Stimulated activated CD8-positive, alpha-beta memory T cell treated with anti-CD3 and anti-CD28 coated beads, Interleukin-7, amount 100 ng/mL, for 24 hours (primary cell): Measurements from ENCODE around the gene XPNPEP1.
A peak's percentile ranks its signal among the peaks of the same experiment; 100 is the strongest.

Experiments used
- DNase-seq: peaks from one replicate; pipeline ENCODE4 v3.0.0-alpha.2; 2020; ENCODE audit warnings: low read depth

The XPNPEP1 gene

GRCh38 chr10:109863775-109864174, 59.5 kb downstream of the XPNPEP1 start:
- DNase-seq: no peak

- DNase-seq: no peak
Measured at GRCh38 chr10:109862738-109863137, 60.6 kb downstream of the XPNPEP1 start.

DNA sequence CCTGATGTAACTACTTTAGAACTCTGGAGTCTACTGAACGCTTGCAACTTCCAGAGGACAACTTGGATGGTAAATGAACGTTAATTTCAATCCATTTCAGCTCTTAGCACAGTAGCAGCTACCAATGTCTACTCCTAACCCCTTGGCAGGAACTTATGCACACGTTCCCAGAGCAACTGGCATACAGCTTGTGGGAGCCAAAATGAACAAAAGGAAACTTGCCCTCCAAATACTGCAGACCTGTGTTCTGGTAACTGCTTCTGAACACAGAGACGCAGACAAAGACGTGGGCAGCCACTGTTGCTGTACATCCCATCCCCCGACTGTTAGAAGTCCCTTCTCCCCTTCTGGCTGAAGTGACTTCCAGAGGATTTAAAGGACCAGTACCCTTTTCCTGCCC, 61.3 kb downstream of the XPNPEP1 start:
- DNase-seq: no peak

GRCh38 chr10:109861081-109861480, 62.2 kb downstream of the XPNPEP1 start:
- DNase-seq: no peak

DNA sequence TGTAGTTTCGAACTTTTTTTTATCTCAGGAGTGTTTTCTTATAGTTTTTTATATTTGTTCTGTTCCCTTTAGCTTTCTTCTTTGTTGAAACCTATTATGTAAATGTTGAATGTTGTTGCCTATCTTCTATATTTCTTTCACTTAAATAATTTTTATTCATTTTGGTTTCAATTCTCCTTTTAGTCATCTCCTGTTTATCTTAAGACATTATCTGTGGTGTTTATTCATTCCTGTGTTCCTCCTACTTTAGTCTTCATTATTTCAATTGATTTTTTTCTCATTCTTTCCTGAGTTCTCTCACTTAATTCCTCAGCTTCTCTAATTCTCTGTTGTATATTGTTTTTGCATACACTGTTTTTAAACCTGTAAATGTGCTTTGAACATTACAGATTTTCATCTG, 64.1 kb downstream of the XPNPEP1 start:
- no peak for DNase-seq

DNA sequence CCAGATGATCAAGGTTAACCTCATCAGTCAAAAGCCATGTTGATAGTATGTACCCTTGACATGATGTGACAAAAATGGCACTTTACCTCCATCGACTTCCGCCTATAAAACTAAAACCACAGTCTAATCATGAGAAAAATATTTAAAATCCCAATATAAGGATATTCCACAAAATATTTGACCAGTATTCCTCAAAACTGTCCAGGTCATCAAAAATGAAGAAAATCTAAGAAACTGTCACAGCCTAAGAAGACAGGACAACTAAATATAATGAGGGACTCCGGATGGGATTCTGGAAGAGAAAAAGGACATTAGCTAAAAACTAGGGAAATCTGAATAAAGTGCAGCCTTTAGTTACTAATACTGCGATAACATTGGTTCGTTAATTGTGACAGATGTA, 67.6 kb downstream of the XPNPEP1 start:
- DNase-seq: no peak

- DNase-seq: no peak
Measured at GRCh38 chr10:109853921-109854320, 69.4 kb downstream of the XPNPEP1 start.

DNA sequence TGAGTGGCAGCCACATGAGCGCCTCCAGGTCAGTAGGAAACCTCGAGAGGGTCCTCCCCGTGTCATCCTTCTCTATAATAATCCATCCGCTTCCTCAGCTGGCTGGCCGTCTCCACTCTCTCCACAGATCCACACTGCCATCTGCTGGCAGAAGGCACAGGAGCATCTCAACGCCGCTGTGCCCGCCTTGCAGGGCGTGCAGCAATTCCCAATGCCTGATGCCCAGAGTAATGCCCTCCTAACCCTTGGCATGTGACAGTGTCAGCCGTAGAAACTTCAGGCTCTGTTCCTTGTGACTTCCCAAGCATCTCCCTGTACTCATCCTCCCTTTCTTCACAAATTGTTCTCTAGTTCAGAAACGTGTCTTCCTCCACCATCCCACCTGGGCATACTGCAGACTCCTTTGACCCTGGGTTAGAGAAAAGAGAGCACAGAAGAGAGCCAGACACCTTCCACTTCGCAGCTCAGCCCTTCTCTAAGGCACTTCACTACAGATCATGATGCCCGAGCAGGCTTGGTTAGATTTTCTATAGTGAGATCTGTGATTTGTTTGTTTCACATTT, 70.8 kb downstream of the XPNPEP1 start:
- DNase-seq: peak; percentile 47

- DNase-seq: no peak
Measured at GRCh38 chr10:109851616-109852474, 71.5 kb downstream of the XPNPEP1 start.

DNA sequence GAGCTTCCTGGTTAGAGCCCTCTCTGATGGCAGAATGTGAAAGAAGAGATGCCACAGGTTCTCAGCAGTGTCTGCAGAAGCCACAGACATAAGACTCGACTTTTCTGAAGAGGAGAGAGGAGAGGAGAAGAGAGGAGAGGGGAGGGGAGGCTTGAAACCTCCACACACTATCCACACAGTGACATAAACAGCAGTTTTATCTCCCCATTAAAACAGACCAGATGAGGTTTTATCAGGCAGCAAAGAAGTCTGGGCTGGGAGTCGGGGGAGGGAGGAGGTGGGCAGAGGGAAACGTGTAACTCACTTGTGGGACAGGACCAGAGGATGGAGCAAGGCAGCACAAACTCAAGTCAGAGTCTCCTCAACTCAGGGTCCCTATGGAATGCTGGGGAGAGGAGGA, 76.5 kb downstream of the XPNPEP1 start:
- DNase-seq: no peak

DNA sequence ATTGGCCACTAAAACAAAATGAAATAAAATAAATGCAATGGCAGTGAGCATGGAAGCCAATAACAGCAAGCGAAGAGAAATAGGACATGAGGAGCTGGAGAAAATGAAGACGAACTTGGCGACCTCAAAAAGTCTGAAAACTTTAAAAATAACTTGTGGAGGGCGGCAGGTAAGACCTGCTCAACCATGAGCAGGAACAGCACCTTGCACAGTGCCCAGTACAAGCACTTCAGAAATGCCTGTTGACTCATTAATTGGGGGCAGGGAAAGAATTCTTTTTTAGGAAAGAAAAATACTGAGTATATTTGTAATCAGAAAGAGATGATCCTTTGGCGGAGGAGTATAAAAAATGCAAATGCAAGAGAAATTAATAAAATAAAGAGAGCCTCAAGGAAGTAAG, 78.0 kb downstream of the XPNPEP1 start:
- no peak for DNase-seq

- no peak for DNase-seq
Measured at GRCh38 chr10:109838592-109839244, 84.6 kb downstream of the XPNPEP1 start.

GRCh38 chr10:109837384-109837783, 85.9 kb downstream of the XPNPEP1 start:
- DNase-seq: no peak

DNA sequence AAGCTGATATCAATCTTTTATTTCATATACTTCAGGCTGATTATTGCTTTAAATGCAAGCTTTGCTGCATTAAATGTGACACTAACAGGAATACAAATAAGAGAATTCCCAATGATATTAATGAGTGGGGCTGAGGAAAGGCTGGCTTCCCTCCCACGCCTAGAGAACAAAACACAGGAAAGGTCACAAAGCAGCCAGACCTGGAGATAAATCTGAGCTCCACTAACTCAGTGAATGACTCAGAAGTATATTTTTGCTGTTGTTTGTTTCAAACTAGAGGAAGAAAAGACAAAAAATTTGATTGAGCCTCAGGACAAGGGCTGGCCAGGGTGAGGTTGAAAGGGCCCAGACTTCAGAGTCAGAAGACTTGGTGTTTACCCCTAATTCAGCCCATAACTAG, 88.1 kb downstream of the XPNPEP1 start:
- DNase-seq: no peak

- no peak for DNase-seq
Measured at GRCh38 chr10:109831846-109832245, 91.5 kb downstream of the XPNPEP1 start.

- DNase-seq: no peak
Measured at GRCh38 chr10:109824206-109824605, 99.1 kb downstream of the XPNPEP1 start.

DNA sequence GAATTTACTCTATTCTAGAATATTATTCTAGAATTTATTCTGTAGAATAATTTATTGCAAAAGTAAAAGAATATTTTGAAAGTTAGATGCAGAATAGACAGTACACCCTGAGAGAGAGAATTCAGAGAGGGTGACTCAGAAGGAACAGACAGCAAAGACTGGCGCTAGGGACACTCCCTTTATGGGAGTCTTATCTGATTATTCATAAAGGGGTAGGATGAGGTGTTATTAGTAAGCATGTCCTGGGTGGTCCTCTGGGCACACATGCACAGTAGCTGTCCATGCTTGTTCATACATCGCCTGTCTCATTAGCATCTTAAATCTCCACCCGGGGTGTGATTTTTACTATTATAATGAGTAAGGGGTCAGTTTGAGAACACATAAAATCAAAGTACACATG, 100.1 kb downstream of the XPNPEP1 start:
- no peak for DNase-seq

DNA sequence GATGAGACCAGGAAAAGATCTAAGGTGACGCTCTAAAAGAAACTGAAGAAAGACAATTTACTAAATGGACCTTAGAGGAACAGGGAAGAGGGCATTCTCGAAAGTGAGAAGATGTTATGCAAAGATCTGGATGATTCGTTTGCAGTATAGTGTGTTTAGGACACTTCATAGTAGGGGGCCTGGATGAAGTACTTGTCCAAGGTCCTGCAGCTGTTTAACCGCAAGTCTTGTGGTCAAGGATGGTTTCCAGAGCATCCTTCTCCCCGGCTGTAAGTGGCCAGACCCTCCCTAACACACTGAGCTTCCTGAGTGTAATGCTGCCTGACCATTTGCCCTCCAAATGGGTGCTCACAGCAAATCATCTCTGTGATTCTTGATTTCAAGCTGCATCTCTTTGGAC, 101.6 kb downstream of the XPNPEP1 start:
- no peak for DNase-seq

- no peak for DNase-seq
Measured at GRCh38 chr10:109820620-109821405, 102.5 kb downstream of the XPNPEP1 start.

GRCh38 chr10:109819807-109820206, 103.5 kb downstream of the XPNPEP1 start:
- DNase-seq: no peak
